Fibroblast of mammary gland (primary cell): Measurements from ENCODE around the gene RTN1.

Experiments
- DNase-seq: peaks from one replicate; pipeline ENCODE4 v3.0.0-alpha.2; 2010; ENCODE audit warnings: low read depth
- H3K4me3 ChIP-seq: 2 replicates; pipeline ENCODE4 v1.5.1; 2011; ENCODE audit warnings: low read depth, mild to moderate bottlenecking, low read length, moderate library complexity; ENCODE audit not compliant: control insufficient read depth
- TF ChIP-seq, protein P1 (sequence below): conservative IDR thresholded peaks from 2 replicates; pipeline ENCODE4 v1.5.1; 2011; ENCODE audit warnings: low read depth, low read length, inconsistent platforms; ENCODE audit not compliant: control insufficient read depth, insufficient read depth

Gene RTN1

GRCh38 chr14:59905188-59905587 is 34.6 kb upstream of the RTN1 start:
- peak; percentile 55 for DNase-seq
- no peak overlapping the region for H3K4me3 ChIP-seq
- TF ChIP-seq, protein P1, sequence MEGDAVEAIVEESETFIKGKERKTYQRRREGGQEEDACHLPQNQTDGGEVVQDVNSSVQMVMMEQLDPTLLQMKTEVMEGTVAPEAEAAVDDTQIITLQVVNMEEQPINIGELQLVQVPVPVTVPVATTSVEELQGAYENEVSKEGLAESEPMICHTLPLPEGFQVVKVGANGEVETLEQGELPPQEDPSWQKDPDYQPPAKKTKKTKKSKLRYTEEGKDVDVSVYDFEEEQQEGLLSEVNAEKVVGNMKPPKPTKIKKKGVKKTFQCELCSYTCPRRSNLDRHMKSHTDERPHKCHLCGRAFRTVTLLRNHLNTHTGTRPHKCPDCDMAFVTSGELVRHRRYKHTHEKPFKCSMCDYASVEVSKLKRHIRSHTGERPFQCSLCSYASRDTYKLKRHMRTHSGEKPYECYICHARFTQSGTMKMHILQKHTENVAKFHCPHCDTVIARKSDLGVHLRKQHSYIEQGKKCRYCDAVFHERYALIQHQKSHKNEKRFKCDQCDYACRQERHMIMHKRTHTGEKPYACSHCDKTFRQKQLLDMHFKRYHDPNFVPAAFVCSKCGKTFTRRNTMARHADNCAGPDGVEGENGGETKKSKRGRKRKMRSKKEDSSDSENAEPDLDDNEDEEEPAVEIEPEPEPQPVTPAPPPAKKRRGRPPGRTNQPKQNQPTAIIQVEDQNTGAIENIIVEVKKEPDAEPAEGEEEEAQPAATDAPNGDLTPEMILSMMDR, result no peak

DNA sequence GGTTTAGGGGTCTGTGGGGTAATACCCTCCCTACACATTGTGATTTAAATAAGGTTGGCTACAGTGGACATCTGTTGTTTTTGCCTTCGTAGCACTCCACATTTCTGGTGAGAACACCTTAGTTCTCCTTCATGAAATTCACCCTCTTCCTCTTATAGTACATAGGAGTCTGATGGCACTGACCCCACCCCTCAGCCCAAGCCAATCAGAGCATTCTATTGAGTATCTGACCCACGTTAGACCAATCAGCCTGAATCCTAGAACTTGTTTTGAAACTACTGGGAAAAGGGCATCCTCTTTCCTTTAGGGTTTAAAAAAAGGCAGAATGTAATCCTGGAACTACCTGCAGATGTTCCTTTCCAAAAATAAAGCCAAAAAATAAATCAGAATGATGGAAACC is 33.6 kb upstream of the RTN1 start:
- TF ChIP-seq, protein P1, result no peak
- DNase-seq, result no peak
- no peak overlapping the region for H3K4me3 ChIP-seq

GRCh38 chr14:59900556-59900955 is 30.0 kb upstream of the RTN1 start:
- TF ChIP-seq, protein P1, result no peak
- no peak for DNase-seq
- H3K4me3 ChIP-seq, result no peak overlapping the region

DNA sequence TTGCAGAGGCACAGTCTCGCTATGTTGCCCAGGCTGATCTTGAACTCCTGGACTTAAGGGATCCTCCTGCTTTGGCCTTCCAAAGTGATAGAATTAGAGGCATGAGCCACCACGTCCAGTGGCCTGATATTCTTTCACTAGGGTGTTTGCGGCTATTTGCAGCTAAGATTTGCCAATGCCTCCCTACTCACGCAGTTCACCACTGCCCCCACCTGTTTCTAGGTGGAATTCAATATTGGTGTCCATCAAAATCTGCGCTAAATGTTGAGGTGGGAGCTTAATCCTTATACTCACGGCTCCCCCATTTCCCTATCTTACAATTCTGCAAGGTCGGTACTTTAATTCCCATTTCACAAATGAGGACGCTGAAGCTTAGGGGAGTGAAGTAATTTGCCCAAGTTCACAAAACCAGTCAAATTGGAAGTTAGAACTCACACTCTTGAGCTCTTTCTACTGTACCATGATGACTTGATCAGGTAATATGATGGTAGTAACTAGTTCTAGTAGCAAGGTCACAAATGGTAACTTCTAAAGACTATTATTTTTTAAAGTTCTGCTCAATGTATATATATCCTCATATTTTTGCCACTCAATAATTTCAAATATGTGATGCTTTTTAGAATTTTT is 27.3 kb upstream of the RTN1 start:
- H3K4me3 ChIP-seq, result no peak overlapping the region
- peak; percentile 25 for DNase-seq
- TF ChIP-seq, protein P1, result peak; percentile 48

DNA sequence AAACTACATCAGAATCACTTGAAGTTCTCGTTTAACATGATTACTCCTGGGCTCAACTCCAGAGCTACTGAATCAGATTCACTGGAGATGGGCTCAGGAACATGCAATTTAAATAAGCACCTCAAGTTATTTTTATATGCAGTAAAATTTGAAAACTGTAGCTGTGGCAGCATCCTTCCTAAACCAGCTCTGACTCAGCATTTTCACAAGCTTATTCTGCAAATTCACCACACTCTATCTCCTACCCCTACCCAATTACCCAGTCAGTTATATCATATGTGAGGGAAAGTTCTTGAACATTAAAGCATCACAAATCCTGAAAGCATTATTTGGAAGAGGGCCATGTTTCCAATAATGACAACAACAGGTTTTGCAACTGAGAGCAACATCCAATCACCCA is 25.1 kb upstream of the RTN1 start:
- no peak for DNase-seq
- TF ChIP-seq, protein P1, result no peak
- H3K4me3 ChIP-seq, result no peak overlapping the region

GRCh38 chr14:59890676-59891075 is 20.1 kb upstream of the RTN1 start:
- H3K4me3 ChIP-seq, result no peak overlapping the region
- no peak for DNase-seq
- TF ChIP-seq, protein P1, result no peak

DNA sequence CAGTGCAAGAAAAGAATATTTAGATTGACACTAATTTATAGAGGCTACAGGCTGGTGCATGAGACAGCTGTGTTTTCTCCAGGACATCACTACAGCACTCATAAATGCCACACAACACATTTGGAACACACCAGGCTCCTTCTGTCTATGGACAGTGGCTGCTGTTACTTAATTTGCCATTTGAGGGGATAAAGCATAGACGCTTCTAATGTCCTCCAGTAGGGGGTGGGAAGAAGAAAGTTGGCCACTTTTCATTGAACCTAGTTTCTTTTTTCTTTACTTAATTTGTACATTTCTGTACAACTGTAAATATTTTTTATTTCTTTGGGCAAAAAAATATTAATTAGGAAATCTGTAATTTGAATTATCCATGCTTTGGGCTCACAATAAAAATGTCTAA is 12.4 kb upstream of the RTN1 start:
- H3K4me3 ChIP-seq, result no peak overlapping the region
- DNase-seq, result no peak
- TF ChIP-seq, protein P1, result peak; percentile 39
